Activated naive CD4-positive, alpha-beta T cell treated with anti-CD3 and anti-CD28 coated beads for 36 hours (primary cell): ENCODE data around the gene CTRL. TPM values are rescaled to one million over a fixed set of nuclear protein-coding genes. Genes with fewer than 3 reads are reported as not detected.

Experiments
- CTCF ChIA-PET: fragments of 350-600 bp; sonication (Branson Sonifier 250); formaldehyde crosslinking; loops from one replicate; lab custom pipeline; 2021; ENCODE audit warnings: antibody characterized with exemption; lab: Charles Lee
- DNase-seq: peaks from one replicate; pipeline ENCODE4 v3.0.0-alpha.2; 2020
- H3K27ac Mint-ChIP-seq: one replicate; pipeline ENCODE4 v1.8.0; 2021; ENCODE audit warnings: mild to moderate bottlenecking, mixed read lengths
- H3K27me3 Mint-ChIP-seq: one replicate; pipeline ENCODE4 v1.8.0; 2021; ENCODE audit warnings: low read depth, mixed read lengths
- H3K36me3 Mint-ChIP-seq: one replicate; pipeline ENCODE4 v1.8.0; 2021; ENCODE audit warnings: low read depth, mixed read lengths
- H3K4me1 Mint-ChIP-seq: one replicate; pipeline ENCODE4 v1.8.0; 2021; ENCODE audit warnings: low read depth, mixed read lengths
- H3K4me3 Mint-ChIP-seq: one replicate; pipeline ENCODE4 v1.8.0; 2021; ENCODE audit warnings: mild to moderate bottlenecking, moderate library complexity, mixed read lengths
- H3K9me3 Mint-ChIP-seq: one replicate; pipeline ENCODE4 v1.8.0; 2021; ENCODE audit warnings: mixed read lengths
- intact Hi-C: fragments of 100-400 bp; cut with micrococcal nuclease; formaldehyde crosslinking; loops from one replicate; pipeline ENCODE4 v1.15.1; 2023
- total RNA-seq, 2 experiments: library from RNA; stranded (reverse); gene quantifications; one replicate each; pipeline ENCODE4 v1.2.3, GENCODE V29; 2021

CTRL gene
- total RNA-seq, 2 experiments from 2014 or later = 1.5 to 1.8 TPM

- no peaks in the 10 kb centered on the region for H3K9me3 Mint-ChIP-seq
- H3K27me3 Mint-ChIP-seq = no peaks in the 10 kb centered on the region
- H3K27ac Mint-ChIP-seq = no peak overlapping the region
- DNase-seq = no peak
- CTCF ChIA-PET = interaction anchor here (1.0 to 3.4 kb wide), 6 partner anchors 8 to 160 kb away, joined by 3 to 25 read pairs (median 5); partner anchors contain the start of genes CTRL and EDC4
- H3K4me3 Mint-ChIP-seq = no peak overlapping the region
- intact Hi-C loops = loop anchor here (2.0 kb wide), 2 partner anchors 37 to 183 kb away; no protein-coding TSS in a partner anchor
- H3K4me1 Mint-ChIP-seq = no peaks in the 10 kb centered on the region
- H3K36me3 Mint-ChIP-seq = peaks cover 21% of the 10 kb centered on the region
Measured at GRCh38 chr16:67881621-67882161, 50.0 kb downstream of the CTRL start.

- peaks cover 21% of the 10 kb centered on the region for H3K36me3 Mint-ChIP-seq
- no peaks in the 10 kb centered on the region for H3K27me3 Mint-ChIP-seq
- peaks cover 5% of the 10 kb centered on the region for H3K4me1 Mint-ChIP-seq
- no peak overlapping the region for H3K4me3 Mint-ChIP-seq
- CTCF ChIA-PET = no interaction called here
- intact Hi-C loops = no loop called here
- no peak overlapping the region for H3K27ac Mint-ChIP-seq
- H3K9me3 Mint-ChIP-seq = no peaks in the 10 kb centered on the region
- DNase-seq = no peak
Measured at GRCh38 chr16:67880584-67880983, 51.1 kb downstream of the CTRL start.

GRCh38 chr16:67879936-67880335 is 51.7 kb downstream of the CTRL start:
- H3K27ac Mint-ChIP-seq = no peak overlapping the region
- H3K36me3 Mint-ChIP-seq = peaks cover 21% of the 10 kb centered on the region
- H3K9me3 Mint-ChIP-seq = no peaks in the 10 kb centered on the region
- H3K4me1 Mint-ChIP-seq = peaks cover 12% of the 10 kb centered on the region
- DNase-seq = no peak
- CTCF ChIA-PET = interaction anchor here (1.1 kb wide), 1 partner anchor 63 kb away, joined by 3 read pairs; no protein-coding TSS in a partner anchor
- H3K27me3 Mint-ChIP-seq = no peaks in the 10 kb centered on the region
- intact Hi-C loops = no loop called here
- H3K4me3 Mint-ChIP-seq = no peak overlapping the region

Other genes with a start within 250 kb of the CTRL start
- 1 to 10 TPM; 7.3 to 8.2 TPM for gene GFOD2, start 212.5 kb downstream of the CTRL start, total RNA-seq
- 10 to 100 TPM; 12.4 to 16.1 TPM for gene RANBP10, start 125.3 kb downstream of the CTRL start, total RNA-seq
- under 1 TPM; 0.35 to 0.50 TPM for gene TSNAXIP1, start 125.0 kb downstream of the CTRL start, total RNA-seq
- gene THAP11, start 89.5 kb downstream of the CTRL start, total RNA-seq = 10 to 100 TPM; 19.9 to 20.6 TPM
- gene NUTF2, start 84.9 kb downstream of the CTRL start, total RNA-seq = 100 to 1,000 TPM; 165 to 171 TPM
- 10 to 100 TPM; 43.7 to 45.8 TPM for gene CENPT, start 84.2 kb downstream of the CTRL start, total RNA-seq
- 10 to 100 TPM; 72.2 to 78.7 TPM for gene EDC4, start 58.8 kb downstream of the CTRL start, total RNA-seq
- not detected for gene NRN1L, start 47.0 kb downstream of the CTRL start, total RNA-seq
- 1 to 10 TPM; 7.1 to 8.0 TPM for gene PSKH1, start 38.6 kb downstream of the CTRL start, total RNA-seq
- gene PSMB10, start 5.0 kb upstream of the CTRL start, total RNA-seq = 100 to 1,000 TPM; 138 to 147 TPM
- gene LCAT, start 12.3 kb upstream of the CTRL start, total RNA-seq = 10 to 100 TPM in 1 of 2 experiments, 1 to 10 TPM in 1; 9.1 to 10.0 TPM
- 10 to 100 TPM; 24.3 to 28.9 TPM for gene SLC12A4, start 36.8 kb upstream of the CTRL start, total RNA-seq
- gene DPEP3, start 48.6 kb upstream of the CTRL start, total RNA-seq = under 1 TPM in 1 of 2 experiments, not detected in 1; 0.19 TPM
- 1 to 10 TPM; 3.1 to 3.8 TPM for gene DPEP2, start 67.6 kb upstream of the CTRL start, total RNA-seq
- gene DPEP2NB, start 84.0 kb upstream of the CTRL start, total RNA-seq = not detected
- gene DDX28, start 91.4 kb upstream of the CTRL start, total RNA-seq = 1 to 10 TPM; 9.4 to 9.7 TPM
- gene DUS2, start 91.4 kb upstream of the CTRL start, total RNA-seq = 10 to 100 TPM; 22.9 to 25.2 TPM
- gene NFATC3, start 153.5 kb upstream of the CTRL start, total RNA-seq = 10 to 100 TPM; 49.1 to 50.3 TPM